PC-3 (cell line): ENCODE measurements around the gene DMD. TPM values are rescaled to one million over a fixed set of nuclear protein-coding genes. Genes with fewer than 3 reads are reported as not detected.

Source experiments
- ATAC-seq: fragments of 200-7000 bp; cut with Tn5 transposase; 2 replicates; pipeline ENCODE4 v1.9.1; 2020; ENCODE audit warnings: mild to moderate bottlenecking, moderate library complexity
- BruUV-seq: library from RNA; stranded (reverse); fragments of 400-500 nt; replicated peaks from 2 replicates; lab custom pipeline; 2021; lab: Mats Ljungman, UMichigan
- CTCF ChIA-PET: fragments of 300-600 bp; sonication (Branson Sonifier 250); formaldehyde crosslinking; loops from one replicate; lab custom pipeline; 2022; ENCODE audit warnings: antibody characterized with exemption; lab: Charles Lee
- POLR2A ChIA-PET: fragments of 300-600 bp; sonication (Branson Sonifier 250); formaldehyde crosslinking; loops from one replicate; lab custom pipeline; 2022; ENCODE audit warnings: antibody characterized with exemption; ENCODE audit not compliant: unreplicated experiment; lab: Charles Lee
- DNase-seq: peaks from one replicate; pipeline ENCODE4 v3.0.0-alpha.2; 2015
- H2AFZ ChIP-seq: fragments of 300-600 bp; sonication (generic); 2 replicates; pipeline ENCODE4 v1.6.0; 2016; ENCODE audit warnings: antibody characterized with exemption, low read length
- H3F3A ChIP-seq: fragments of 300-600 bp; sonication (generic); one replicate; pipeline ENCODE4 v1.6.0; 2017; ENCODE audit warnings: antibody characterized with exemption, low read length, control low read depth, mild to moderate bottlenecking; ENCODE audit not compliant: unreplicated experiment
- H3K27ac ChIP-seq: fragments of 300-600 bp; sonication (generic); 2 replicates; pipeline ENCODE4 v1.5.1; 2016; ENCODE audit warnings: mild to moderate bottlenecking, low read length
- H3K27me3 ChIP-seq: fragments of 300-600 bp; sonication (generic); 2 replicates; pipeline ENCODE4 v1.6.1; 2016; ENCODE audit warnings: low read length, mixed read lengths
- H3K36me3 ChIP-seq: fragments of 300-600 bp; sonication (generic); 2 replicates; pipeline ENCODE4 v1.6.1; 2016; ENCODE audit warnings: low read depth, mixed run types, low read length, mixed read lengths
- H3K4me1 ChIP-seq: fragments of 300-600 bp; sonication (generic); 2 replicates; pipeline ENCODE4 v1.5.1; 2016; ENCODE audit warnings: low read length; ENCODE audit not compliant: insufficient read depth
- H3K4me2 ChIP-seq: fragments of 300-600 bp; sonication (generic); 2 replicates; pipeline ENCODE4 v1.6.0; 2016; ENCODE audit warnings: low read length
- H3K4me3 ChIP-seq: fragments of 300-600 bp; sonication (generic); 2 replicates; pipeline ENCODE4 v1.5.1; 2016; ENCODE audit warnings: mild to moderate bottlenecking, low read length, mixed read lengths
- H3K79me2 ChIP-seq: fragments of 300-600 bp; sonication (generic); 2 replicates; pipeline ENCODE4 v1.6.1; 2017; ENCODE audit warnings: low read length, mixed read lengths
- H3K9ac ChIP-seq: fragments of 300-600 bp; sonication (generic); 2 replicates; pipeline ENCODE4 v1.6.0; 2016; ENCODE audit warnings: mild to moderate bottlenecking, low read length
- H3K9me2 ChIP-seq: fragments of 300-600 bp; sonication (generic); replicated peaks from 2 replicates; pipeline ENCODE4 v1.6.1; 2016; ENCODE audit warnings: mixed run types, low read length, mixed read lengths
- H3K9me3 ChIP-seq: fragments of 300-600 bp; sonication (generic); 2 replicates; pipeline ENCODE4 v1.6.1; 2016; ENCODE audit warnings: low read length, mixed read lengths
- H4K20me1 ChIP-seq: fragments of 300-600 bp; sonication (generic); 2 replicates; pipeline ENCODE4 v1.6.1; 2016; ENCODE audit warnings: low read length, mixed read lengths
- EZH2 ChIP-seq: fragments of 300-600 bp; sonication (generic); IDR thresholded peaks from one replicate; pipeline ENCODE4 v1.6.1; 2017; ENCODE audit warnings: antibody characterized with exemption, mild to moderate bottlenecking, low read length; ENCODE audit not compliant: unreplicated experiment
- EZH2phosphoT487 ChIP-seq: fragments of 300-600 bp; sonication (generic); IDR thresholded peaks from 2 replicates; pipeline ENCODE4 v1.6.1; 2018; ENCODE audit warnings: mild to moderate bottlenecking, antibody characterized with exemption, low read length, borderline replicate concordance
- intact Hi-C: fragments of 100-400 bp; cut with micrococcal nuclease; formaldehyde crosslinking; loops from 2 replicates; pipeline ENCODE4 v1.9.0; 2023
- total RNA-seq: library from RNA; depleted of rRNA; stranded (reverse); fragments of >200 nt; gene quantifications from 2 replicates; pipeline ENCODE4 v1.2.3, GENCODE V29; 2014
- TF ChIP-seq, protein P1 (sequence below): fragments of 300-600 bp; sonication (generic); conservative IDR thresholded peaks from 2 replicates; pipeline ENCODE4 v1.5.1; 2017; ENCODE audit warnings: antibody characterized with exemption, low read depth, mild to moderate bottlenecking, low read length

The DMD gene
- total RNA-seq, 1 experiment from 2014 or later, result not detected

DNA sequence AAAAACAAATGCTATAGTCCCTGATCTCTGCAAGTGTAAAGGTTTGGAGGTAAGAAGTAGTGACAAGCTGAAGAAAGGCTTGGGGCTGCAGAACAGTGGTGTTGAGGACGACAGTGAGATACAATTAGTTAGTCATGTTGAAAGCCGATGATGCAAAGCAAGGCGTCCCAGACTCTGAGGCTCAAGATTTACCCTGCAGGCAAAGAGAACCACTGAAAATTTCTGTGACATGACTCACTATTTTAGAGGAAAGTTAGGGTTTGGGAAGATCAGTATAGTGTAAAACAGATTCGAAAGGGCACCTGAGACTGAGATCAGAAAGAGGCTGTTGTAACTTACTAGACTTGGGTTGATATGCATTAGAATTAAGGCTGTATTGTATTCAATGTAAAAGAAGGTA, 1858.3 kb downstream of the DMD start:
- CTCF ChIA-PET, result no interaction called here

DNA sequence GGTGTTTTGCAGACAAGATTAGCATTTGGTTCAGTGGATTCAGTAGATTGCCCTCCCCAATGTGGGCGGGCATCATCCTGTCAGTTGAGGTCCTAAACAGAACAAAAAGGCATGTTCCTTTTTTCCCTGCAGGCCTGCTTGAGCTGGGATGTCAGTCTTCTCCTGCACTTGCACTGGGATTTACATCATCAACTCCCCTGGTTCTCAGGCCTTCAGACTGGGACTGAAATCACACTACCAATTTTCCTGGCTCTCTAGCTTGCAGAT, 1860.6 kb downstream of the DMD start:
- POLR2A ChIA-PET, result no interaction called here
- Histone ChIP-seq H3K36me3 (no peaks in the 10 kb centered on the region), H3K4me2 (no peak overlapping the region), H2AFZ (no peak overlapping the region), H3K27ac (no peak overlapping the region), H3K9ac (no peak overlapping the region), H3K4me1 (peaks cover 4% of the 10 kb centered on the region; the same call in 1 of the 2 replicates), H3K9me2 (no peaks in the 10 kb centered on the region), H3K9me3 (no peaks in the 10 kb centered on the region), H3K79me2 (no peaks in the 10 kb centered on the region), H4K20me1 (no peaks in the 10 kb centered on the region), H3F3A (no peaks in the 10 kb centered on the region), H3K4me3 (no peak overlapping the region), H3K27me3 (no peaks in the 10 kb centered on the region)
- CTCF ChIA-PET, result no interaction called here
- ATAC-seq, result no peak
- intact Hi-C loops, result no loop called here
- TF ChIP-seq, protein P1, sequence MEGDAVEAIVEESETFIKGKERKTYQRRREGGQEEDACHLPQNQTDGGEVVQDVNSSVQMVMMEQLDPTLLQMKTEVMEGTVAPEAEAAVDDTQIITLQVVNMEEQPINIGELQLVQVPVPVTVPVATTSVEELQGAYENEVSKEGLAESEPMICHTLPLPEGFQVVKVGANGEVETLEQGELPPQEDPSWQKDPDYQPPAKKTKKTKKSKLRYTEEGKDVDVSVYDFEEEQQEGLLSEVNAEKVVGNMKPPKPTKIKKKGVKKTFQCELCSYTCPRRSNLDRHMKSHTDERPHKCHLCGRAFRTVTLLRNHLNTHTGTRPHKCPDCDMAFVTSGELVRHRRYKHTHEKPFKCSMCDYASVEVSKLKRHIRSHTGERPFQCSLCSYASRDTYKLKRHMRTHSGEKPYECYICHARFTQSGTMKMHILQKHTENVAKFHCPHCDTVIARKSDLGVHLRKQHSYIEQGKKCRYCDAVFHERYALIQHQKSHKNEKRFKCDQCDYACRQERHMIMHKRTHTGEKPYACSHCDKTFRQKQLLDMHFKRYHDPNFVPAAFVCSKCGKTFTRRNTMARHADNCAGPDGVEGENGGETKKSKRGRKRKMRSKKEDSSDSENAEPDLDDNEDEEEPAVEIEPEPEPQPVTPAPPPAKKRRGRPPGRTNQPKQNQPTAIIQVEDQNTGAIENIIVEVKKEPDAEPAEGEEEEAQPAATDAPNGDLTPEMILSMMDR, result no peak
- TF ChIP-seq EZH2phosphoT487, result no peak
- TF ChIP-seq EZH2, result no peak
- no peak for DNase-seq
- BruUV-seq, result no TSS peak

More for the DNA sequence above, 1858.3 kb downstream of the DMD start:
- POLR2A ChIA-PET, result no interaction called here
- TF ChIP-seq, protein P1, result no peak
- TF ChIP-seq EZH2phosphoT487, result no peak
- TF ChIP-seq EZH2, result no peak
- Histone ChIP-seq H2AFZ (no peak overlapping the region), H3K9me3 (no peaks in the 10 kb centered on the region), H3K4me2 (no peak overlapping the region), H3K27ac (no peak overlapping the region), H3K79me2 (no peaks in the 10 kb centered on the region), H3K36me3 (no peaks in the 10 kb centered on the region), H3F3A (no peaks in the 10 kb centered on the region), H3K4me1 (peaks cover 4% of the 10 kb centered on the region; the same call in 1 of the 2 replicates), H4K20me1 (no peaks in the 10 kb centered on the region), H3K4me3 (no peak overlapping the region), H3K27me3 (peaks cover 8% of the 10 kb centered on the region; the same call in 1 of the 2 replicates), H3K9me2 (no peaks in the 10 kb centered on the region), H3K9ac (no peak overlapping the region)
- DNase-seq (peak; percentile 63), ATAC-seq (no peak)
- intact Hi-C loops, result no loop called here
- no TSS peak for BruUV-seq

DNA sequence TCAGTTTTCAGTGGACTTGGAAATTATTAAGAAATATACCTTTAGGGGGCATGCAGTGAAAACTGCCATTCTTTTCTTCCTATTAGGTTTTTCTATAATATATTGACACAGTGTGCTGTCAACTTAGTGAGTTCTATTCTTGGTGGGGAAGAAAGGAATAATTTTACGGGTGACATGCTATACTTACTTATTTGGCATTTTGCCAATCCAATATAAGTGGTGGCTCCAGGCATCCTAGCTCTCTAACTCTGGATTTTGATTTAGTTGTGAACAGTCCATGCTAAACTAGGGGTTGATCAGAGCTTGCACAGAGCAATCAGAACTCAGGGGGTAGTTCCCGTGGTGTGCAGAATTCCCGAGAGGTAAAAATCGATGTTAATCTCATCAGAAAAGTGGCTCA, 1861.8 kb downstream of the DMD start:
- ATAC-seq (no peak), DNase-seq (peak; percentile 1)
- H2AFZ ChIP-seq, result no peak overlapping the region
- H3F3A ChIP-seq, result no peaks in the 10 kb centered on the region
- no peak overlapping the region for H3K9ac ChIP-seq
- POLR2A ChIA-PET, result no interaction called here
- CTCF ChIA-PET, result no interaction called here
- no peaks in the 10 kb centered on the region for H4K20me1 ChIP-seq
- H3K4me3 ChIP-seq, result no peak overlapping the region
- TF ChIP-seq EZH2, result no peak
- TF ChIP-seq, protein P1, result no peak
- TF ChIP-seq EZH2phosphoT487, result no peak
- H3K79me2 ChIP-seq, result no peaks in the 10 kb centered on the region
- intact Hi-C loops, result no loop called here
- no peaks in the 10 kb centered on the region for H3K27me3 ChIP-seq
- H3K27ac ChIP-seq, result no peak overlapping the region
- H3K4me2 ChIP-seq, result no peak overlapping the region
- H3K9me2 ChIP-seq, result no peaks in the 10 kb centered on the region
- H3K36me3 ChIP-seq, result no peaks in the 10 kb centered on the region
- H3K4me1 ChIP-seq, result peaks cover 4% of the 10 kb centered on the region; the same call in 1 of the 2 replicates
- no TSS peak for BruUV-seq
- no peaks in the 10 kb centered on the region for H3K9me3 ChIP-seq
